ENCODE results near the gene AK4.

AK4 gene

GRCh38 chr1:65278376-65279069, 130.5 kb downstream of the AK4 start:
- no peak for DNase-seq (ENCODE audit: low read depth)
- no peak overlapping the region for H3K4me3 ChIP-seq (ENCODE audit: low read depth, low read length)
- TF ChIP-seq, protein P1, sequence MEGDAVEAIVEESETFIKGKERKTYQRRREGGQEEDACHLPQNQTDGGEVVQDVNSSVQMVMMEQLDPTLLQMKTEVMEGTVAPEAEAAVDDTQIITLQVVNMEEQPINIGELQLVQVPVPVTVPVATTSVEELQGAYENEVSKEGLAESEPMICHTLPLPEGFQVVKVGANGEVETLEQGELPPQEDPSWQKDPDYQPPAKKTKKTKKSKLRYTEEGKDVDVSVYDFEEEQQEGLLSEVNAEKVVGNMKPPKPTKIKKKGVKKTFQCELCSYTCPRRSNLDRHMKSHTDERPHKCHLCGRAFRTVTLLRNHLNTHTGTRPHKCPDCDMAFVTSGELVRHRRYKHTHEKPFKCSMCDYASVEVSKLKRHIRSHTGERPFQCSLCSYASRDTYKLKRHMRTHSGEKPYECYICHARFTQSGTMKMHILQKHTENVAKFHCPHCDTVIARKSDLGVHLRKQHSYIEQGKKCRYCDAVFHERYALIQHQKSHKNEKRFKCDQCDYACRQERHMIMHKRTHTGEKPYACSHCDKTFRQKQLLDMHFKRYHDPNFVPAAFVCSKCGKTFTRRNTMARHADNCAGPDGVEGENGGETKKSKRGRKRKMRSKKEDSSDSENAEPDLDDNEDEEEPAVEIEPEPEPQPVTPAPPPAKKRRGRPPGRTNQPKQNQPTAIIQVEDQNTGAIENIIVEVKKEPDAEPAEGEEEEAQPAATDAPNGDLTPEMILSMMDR (conservative IDR thresholded peaks at IDR 0.05; ENCODE audit: low read depth, low read length), result no peak

DNA sequence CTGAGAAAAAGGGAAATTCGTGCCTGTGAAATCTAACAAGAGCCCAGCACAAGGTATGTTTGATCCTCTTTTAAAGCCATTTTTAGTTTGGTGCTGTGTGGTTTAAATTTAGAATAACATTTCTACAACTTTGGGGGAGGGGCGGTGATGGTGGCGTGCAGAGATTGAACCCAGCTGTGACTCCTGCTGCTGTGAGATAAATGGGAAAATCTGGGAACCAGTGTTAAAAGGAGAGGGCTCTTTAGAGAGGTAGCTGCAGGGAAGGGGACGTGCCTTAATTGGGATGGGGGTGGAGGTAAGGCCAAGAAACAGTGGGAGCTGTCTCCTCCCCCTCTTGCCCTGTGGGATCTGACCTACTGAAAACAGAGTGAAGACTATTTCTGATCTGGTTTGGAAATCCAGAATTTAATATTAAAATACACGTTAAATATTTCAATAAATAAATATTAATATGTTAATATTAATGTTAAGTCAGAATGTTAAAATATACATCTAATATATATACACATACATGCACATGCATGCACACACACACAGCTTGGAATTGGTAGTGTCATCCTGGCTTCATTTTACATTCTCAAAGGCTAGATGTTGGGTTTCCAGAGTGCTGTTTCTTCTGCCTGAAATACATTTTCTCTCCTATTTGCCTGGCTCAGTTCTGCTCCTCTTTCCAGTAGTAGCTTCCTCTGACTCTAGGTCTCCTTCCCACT, 131.2 kb downstream of the AK4 start:
- DNase-seq (ENCODE audit: low read depth), result no peak
- H3K4me3 ChIP-seq (ENCODE audit: low read depth, low read length), result no peak overlapping the region
- TF ChIP-seq, protein P1 (conservative IDR thresholded peaks at IDR 0.05; ENCODE audit: low read depth, low read length), result no peak

All from choroid plexus epithelial cell (primary cell).